ENCODE data around the gene MYL7.

GRCh38 chr7:44148166-44148565, 7.0 kb upstream of the MYL7 start:
- TF ChIP-seq CTCF (IDR thresholded peaks at IDR 0.05) (no peak), EP300 (IDR thresholded peaks at IDR 0.05; ENCODE audit: low read depth) (no peak), POLR2AphosphoS5 (IDR thresholded peaks at IDR 0.05) (no peak)
